Tibial artery (tissue), 4 donors: ENCODE data around the gene TGM4.

ENCODE experiments used
- DNase-seq, 2 donors: peaks; one replicate each; pipeline ENCODE4 v3.0.0-alpha.2; 2019
- H3K27ac ChIP-seq, 2 donors: fragments of 200-600 bp; sonication (generic) in 1 of 2; 1 replicate in 1 of 2; 2 replicates in 1 of 2; pipeline ENCODE4 v1.5.1; 2018 to 2019; ENCODE audit warnings: mild to moderate bottlenecking in 1 of 2
- H3K27me3 ChIP-seq, 2 donors: fragments of 200-600 bp; sonication (generic) in 1 of 2; one replicate each; pipeline versions ENCODE4 v1.5.1 to v1.6.0; 2016 to 2019
- H3K36me3 ChIP-seq, 3 donors: fragments of 200-600 bp; sonication (generic) in 2 of 3; one replicate each; pipeline ENCODE4 v1.5.1; 2016 to 2019; ENCODE audit warnings: mild to moderate bottlenecking in 2 of 3
- H3K4me1 ChIP-seq, 4 donors: fragments of 200-600 bp; sonication (generic) in 2 of 4; 1 replicate in 3 of 4; 2 replicates in 1 of 4; pipeline ENCODE4 v1.5.1; 2016 to 2019
- H3K4me3 ChIP-seq, 2 donors: fragments of 200-600 bp; sonication (generic) in 1 of 2; 1 replicate in 1 of 2; 2 replicates in 1 of 2; pipeline ENCODE4 v1.5.1; 2018 to 2019; ENCODE audit warnings: mild to moderate bottlenecking in 2 of 2
- H3K9me3 ChIP-seq, 3 donors: fragments of 200-600 bp; sonication (generic) in 1 of 3; one replicate each; pipeline ENCODE4 v1.5.1; 2016 to 2019
- intact Hi-C: fragments of 100-400 bp; cut with DNase I; formaldehyde crosslinking; loops from one replicate; pipeline ENCODE4 v1.15.0; 2023; ENCODE audit warnings: low total_unique reads
- TF ChIP-seq, protein P1 (sequence below), 2 experiments: fragments of 200-600 bp in 1 of 2; fragments of 450-650 bp in 1 of 2; IDR thresholded peaks; one replicate each; pipeline ENCODE4 v1.5.1; 2017 to 2019; ENCODE audit warnings: antibody characterized with exemption in 2 of 2, mild to moderate bottlenecking in 1 of 2, moderate library complexity in 1 of 2

Gene TGM4

DNA sequence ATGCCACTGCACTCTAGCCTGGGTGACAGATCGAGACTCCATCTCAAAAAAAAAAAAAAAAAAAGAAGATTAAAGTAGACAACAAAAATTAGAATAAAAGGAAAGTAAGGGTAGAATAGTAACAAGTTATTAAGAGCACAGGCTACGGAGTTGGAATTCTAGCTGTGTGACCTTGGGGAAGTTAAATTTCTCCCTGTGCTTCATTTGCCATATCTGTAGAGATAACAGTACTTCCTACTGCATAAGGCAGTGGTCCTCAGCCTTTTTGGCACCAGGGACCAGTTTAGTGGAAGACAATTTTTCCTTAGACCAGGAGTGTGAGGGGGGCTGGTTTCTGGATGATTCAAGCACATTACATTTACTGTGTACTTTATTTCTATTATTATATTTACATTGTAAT is 41.4 kb upstream of the TGM4 start:
- H3K27me3 ChIP-seq, result no peaks in the 10 kb centered on the region
- H3K9me3 ChIP-seq, result peaks cover 0 to 6% (median 6%) of the 10 kb centered on the region in 3 donors
- intact Hi-C loops, result no loop called here
- no peak for DNase-seq
- no peaks in the 10 kb centered on the region for H3K36me3 ChIP-seq
- H3K27ac ChIP-seq, result no peak overlapping the region
- TF ChIP-seq, protein P1, sequence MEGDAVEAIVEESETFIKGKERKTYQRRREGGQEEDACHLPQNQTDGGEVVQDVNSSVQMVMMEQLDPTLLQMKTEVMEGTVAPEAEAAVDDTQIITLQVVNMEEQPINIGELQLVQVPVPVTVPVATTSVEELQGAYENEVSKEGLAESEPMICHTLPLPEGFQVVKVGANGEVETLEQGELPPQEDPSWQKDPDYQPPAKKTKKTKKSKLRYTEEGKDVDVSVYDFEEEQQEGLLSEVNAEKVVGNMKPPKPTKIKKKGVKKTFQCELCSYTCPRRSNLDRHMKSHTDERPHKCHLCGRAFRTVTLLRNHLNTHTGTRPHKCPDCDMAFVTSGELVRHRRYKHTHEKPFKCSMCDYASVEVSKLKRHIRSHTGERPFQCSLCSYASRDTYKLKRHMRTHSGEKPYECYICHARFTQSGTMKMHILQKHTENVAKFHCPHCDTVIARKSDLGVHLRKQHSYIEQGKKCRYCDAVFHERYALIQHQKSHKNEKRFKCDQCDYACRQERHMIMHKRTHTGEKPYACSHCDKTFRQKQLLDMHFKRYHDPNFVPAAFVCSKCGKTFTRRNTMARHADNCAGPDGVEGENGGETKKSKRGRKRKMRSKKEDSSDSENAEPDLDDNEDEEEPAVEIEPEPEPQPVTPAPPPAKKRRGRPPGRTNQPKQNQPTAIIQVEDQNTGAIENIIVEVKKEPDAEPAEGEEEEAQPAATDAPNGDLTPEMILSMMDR (IDR thresholded peaks at IDR 0.05), result no peak
- no peaks in the 10 kb centered on the region for H3K4me1 ChIP-seq
- no peak overlapping the region for H3K4me3 ChIP-seq

DNA sequence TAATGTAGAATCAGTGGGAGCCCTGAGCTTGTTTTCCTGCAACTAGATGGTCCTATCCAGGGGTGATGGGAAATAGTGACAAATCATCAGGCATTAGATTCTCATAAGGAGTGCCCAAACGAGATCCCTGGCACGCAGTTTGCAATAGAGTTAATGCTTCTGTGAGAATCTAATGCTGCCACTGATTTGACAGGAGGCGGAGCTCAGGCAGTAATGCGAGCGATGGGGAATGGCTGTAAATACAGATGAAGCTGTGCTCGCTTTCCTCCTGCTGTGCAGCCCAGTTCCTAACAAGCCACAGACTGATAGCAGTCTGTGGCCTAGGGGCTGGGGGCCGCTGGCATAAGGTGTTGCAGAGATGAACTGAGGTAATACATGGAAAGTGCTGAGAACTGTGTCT is 41.0 kb upstream of the TGM4 start:
- intact Hi-C loops, result no loop called here
- no peak for DNase-seq

DNA sequence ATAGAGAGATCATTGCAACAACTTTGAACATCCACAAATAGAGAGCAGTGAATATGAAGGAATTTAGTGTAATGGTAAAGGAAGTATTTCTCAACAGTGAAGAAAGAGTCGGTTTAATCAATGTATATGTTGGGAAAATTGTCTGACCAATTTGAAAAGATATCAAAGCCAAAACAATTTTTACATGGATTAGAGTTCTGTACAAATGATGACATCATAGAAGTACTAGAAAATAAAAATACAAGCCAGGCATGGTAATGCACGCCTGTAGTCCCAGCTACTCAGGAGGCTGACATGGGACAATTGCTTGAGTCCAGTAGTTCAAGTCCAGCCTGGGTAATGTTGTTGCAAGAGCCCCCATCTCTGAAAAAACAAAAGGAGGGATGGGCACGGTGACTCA is 38.7 kb upstream of the TGM4 start:
- no peak for DNase-seq
- intact Hi-C loops, result no loop called here
- H3K4me3 ChIP-seq, result no peak overlapping the region
- H3K9me3 ChIP-seq, result peaks cover 0 to 6% (median 6%) of the 10 kb centered on the region in 3 donors
- no peaks in the 10 kb centered on the region for H3K4me1 ChIP-seq
- no peaks in the 10 kb centered on the region for H3K36me3 ChIP-seq
- H3K27ac ChIP-seq, result no peak overlapping the region
- no peaks in the 10 kb centered on the region for H3K27me3 ChIP-seq
- TF ChIP-seq, protein P1 (IDR thresholded peaks at IDR 0.05), result no peak

More for the DNA sequence above, 41.0 kb upstream of the TGM4 start:
- no peaks in the 10 kb centered on the region for H3K36me3 ChIP-seq
- H3K9me3 ChIP-seq, result peaks cover 0 to 6% (median 6%) of the 10 kb centered on the region in 3 donors
- no peaks in the 10 kb centered on the region for H3K4me1 ChIP-seq
- no peaks in the 10 kb centered on the region for H3K27me3 ChIP-seq
- TF ChIP-seq, protein P1 (IDR thresholded peaks at IDR 0.05), result no peak
- H3K4me3 ChIP-seq, result no peak overlapping the region
- H3K27ac ChIP-seq, result no peak overlapping the region

DNA sequence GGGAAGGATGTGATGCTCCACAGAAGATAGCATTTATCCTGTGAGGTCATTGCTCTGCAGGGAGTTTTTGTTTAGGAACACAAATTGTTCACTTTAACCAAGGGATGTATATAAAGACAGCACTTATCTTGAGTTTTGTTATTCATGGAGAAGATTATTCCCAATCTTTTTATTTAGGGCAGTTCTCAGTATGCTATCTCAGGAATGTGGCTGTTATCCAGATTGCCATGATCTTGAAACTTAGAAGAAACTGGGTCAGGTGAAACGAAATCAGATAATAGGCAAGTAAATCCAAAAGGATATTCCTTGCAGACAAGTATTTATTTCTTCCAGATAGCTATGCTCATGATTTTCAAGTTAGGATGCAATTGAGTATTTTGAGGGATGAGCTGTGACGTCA is 32.0 kb upstream of the TGM4 start:
- intact Hi-C loops, result no loop called here
- Histone ChIP-seq H3K9me3 (no peaks in the 10 kb centered on the region), H3K4me1 (peaks cover 0 to 2% (median 0%) of the 10 kb centered on the region in 4 donors), H3K27me3 (no peaks in the 10 kb centered on the region), H3K27ac (no peak overlapping the region), H3K36me3 (no peaks in the 10 kb centered on the region), H3K4me3 (no peak overlapping the region)
- no peak for DNase-seq
- TF ChIP-seq, protein P1 (IDR thresholded peaks at IDR 0.05), result no peak

DNA sequence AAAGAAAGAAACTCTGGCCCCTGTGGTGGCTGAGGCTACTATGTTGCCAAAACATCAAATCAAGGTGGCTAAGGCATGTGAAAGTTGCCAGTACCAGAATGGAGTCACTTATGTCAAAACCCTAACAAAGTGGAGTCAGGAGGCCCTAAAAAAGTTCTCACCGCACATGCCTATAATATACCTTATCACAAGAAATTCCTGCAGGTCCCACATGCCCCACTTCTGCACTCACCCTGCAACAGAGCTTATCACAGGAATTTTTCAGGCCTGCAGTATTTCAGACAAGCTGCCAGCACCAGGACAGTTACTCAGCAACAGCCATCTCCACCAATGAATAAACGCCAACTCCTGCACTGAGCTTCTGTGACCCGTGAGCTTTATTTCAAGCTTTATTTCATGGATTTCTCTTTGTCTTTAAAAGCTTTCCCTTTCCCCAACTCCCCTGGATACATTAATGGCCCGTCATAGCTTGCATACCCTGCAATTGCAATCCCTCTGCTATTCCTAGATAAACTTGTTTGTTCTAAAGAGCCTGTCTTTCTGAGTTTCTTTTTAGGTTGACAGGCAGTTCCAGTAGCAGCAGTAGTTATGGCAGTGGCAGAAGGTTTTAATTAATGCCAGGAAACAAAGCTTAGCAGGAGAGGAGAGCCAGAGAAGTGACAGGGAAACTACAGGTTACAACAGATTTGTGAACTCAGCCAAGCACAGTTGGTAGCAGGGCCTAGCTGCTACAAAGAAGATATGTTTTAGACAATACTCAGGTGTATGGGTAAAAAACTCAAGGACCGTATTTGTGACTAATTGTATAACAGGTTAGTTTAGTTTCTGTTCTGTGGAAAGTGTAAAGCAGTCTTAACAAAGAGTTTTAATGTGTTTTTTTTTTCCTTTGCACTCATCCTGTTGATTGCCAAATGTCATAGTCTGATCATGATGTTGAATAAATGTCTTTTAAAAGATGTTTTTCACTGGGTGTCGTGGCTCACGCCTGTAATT is 28.6 kb upstream of the TGM4 start:
- Histone ChIP-seq H3K9me3 (no peaks in the 10 kb centered on the region), H3K4me3 (no peak overlapping the region), H3K27me3 (no peaks in the 10 kb centered on the region), H3K36me3 (no peaks in the 10 kb centered on the region), H3K4me1 (peaks cover 0 to 2% (median 0%) of the 10 kb centered on the region in 4 donors), H3K27ac (no peak overlapping the region)
- TF ChIP-seq, protein P1 (IDR thresholded peaks at IDR 0.05), result no peak
- no peak for DNase-seq
- intact Hi-C loops, result no loop called here
